22Rv1 (cell line): ENCODE measurements around the gene SUPT3H.
A peak's percentile ranks its signal among the peaks of the same experiment; 100 is the strongest.

Experiments
- H3K27ac ChIP-seq: fragments of 450-650 bp; 2 replicates; pipeline ENCODE4 v1.5.1; 2017
- ZFX ChIP-seq: fragments of 450-650 bp; IDR thresholded peaks from 2 replicates; pipeline ENCODE4 v1.6.1; 2017; ENCODE audit warnings: antibody characterized with exemption, borderline replicate concordance
- TF ChIP-seq, protein P1 (sequence below): fragments of 450-650 bp; IDR thresholded peaks from 2 replicates; pipeline ENCODE4 v1.5.1; 2017; ENCODE audit warnings: mild to moderate bottlenecking

Gene SUPT3H

DNA sequence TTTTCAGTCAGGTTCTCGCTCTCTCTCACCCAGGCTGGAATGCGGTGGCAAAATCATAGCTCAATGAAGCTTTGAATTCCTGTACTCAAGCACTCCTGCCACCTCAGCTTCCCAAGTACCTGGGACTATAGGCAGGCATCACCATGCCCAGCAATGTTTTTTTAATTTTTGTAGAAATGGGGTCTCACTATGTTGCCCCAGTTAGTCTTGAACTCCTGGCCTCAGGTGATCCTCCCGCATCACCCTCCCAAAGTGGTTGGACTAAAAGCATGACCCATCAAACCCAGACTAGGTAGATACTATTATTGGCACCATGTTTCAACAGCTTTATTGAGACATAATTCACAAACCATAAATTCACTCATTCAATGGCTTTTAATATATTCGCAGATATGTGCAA, 122.3 kb downstream of the SUPT3H start:
- no peak overlapping the region for H3K27ac ChIP-seq
- TF ChIP-seq, protein P1, sequence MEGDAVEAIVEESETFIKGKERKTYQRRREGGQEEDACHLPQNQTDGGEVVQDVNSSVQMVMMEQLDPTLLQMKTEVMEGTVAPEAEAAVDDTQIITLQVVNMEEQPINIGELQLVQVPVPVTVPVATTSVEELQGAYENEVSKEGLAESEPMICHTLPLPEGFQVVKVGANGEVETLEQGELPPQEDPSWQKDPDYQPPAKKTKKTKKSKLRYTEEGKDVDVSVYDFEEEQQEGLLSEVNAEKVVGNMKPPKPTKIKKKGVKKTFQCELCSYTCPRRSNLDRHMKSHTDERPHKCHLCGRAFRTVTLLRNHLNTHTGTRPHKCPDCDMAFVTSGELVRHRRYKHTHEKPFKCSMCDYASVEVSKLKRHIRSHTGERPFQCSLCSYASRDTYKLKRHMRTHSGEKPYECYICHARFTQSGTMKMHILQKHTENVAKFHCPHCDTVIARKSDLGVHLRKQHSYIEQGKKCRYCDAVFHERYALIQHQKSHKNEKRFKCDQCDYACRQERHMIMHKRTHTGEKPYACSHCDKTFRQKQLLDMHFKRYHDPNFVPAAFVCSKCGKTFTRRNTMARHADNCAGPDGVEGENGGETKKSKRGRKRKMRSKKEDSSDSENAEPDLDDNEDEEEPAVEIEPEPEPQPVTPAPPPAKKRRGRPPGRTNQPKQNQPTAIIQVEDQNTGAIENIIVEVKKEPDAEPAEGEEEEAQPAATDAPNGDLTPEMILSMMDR, result no peak
- TF ChIP-seq ZFX, result no peak

- TF ChIP-seq, protein P1, result no peak
- no peak overlapping the region for H3K27ac ChIP-seq
These were observed 123.5 kb downstream of the SUPT3H start for GRCh38 chr6:45254253-45254652.

DNA sequence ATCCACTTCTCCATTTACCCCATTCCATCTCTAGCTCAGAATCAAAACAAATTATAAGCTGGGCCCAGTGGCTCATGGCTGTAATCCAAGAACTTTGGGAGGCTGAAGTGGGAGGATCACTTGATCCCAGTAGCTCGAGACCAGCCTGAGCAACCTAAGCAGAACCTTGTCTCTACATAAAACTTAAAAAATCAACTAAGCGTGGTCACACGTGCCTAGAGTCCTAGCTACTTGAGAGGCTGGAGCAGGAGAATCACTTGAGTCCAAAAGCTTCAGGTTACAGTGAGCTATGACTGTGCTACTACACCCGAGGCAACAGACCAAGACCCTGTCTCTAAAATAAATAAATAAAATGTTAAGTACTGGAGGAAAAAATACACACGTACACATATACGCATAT, 124.3 kb downstream of the SUPT3H start:
- TF ChIP-seq ZFX, result no peak
- TF ChIP-seq, protein P1, result no peak
- H3K27ac ChIP-seq, result no peak overlapping the region

- no peak for TF ChIP-seq ZFX
- TF ChIP-seq, protein P1, result no peak
- no peak overlapping the region for H3K27ac ChIP-seq
These were observed 146.1 kb downstream of the SUPT3H start for GRCh38 chr6:45231660-45232059.

- TF ChIP-seq ZFX, result no peak
- TF ChIP-seq, protein P1, result no peak
- H3K27ac ChIP-seq, result no peak overlapping the region
These were observed 148.3 kb downstream of the SUPT3H start for GRCh38 chr6:45229416-45229815.

- H3K27ac ChIP-seq, result no peak overlapping the region
- TF ChIP-seq ZFX, result no peak
- TF ChIP-seq, protein P1, result peak; percentile 8; the same call in 1 of the 2 replicates
These were observed 151.7 kb downstream of the SUPT3H start for GRCh38 chr6:45226081-45226480.

GRCh38 chr6:45222380-45222779, 155.4 kb downstream of the SUPT3H start:
- H3K27ac ChIP-seq, result no peak overlapping the region
- TF ChIP-seq, protein P1, result no peak
- TF ChIP-seq ZFX, result no peak
